GM13977 (cell line): ENCODE data around the gene SDHAF3.
"Not testable (repeated sequence)": the region's sequence is repeated elsewhere in the genome, so short reads cannot be mapped to it uniquely, and the experiment has no call there.

Source experiments
- DNase-seq: peaks from one replicate; pipeline ENCODE4 v3.0.0; 2012; ENCODE audit warnings: low spot score
- CTCF ChIP-seq: IDR thresholded peaks from 2 replicates; pipeline ENCODE4 v1.5.1; 2012; ENCODE audit warnings: mild to moderate bottlenecking, control low read depth; ENCODE audit not compliant: insufficient read depth; ENCODE audit errors: extremely low read depth, missing control alignments
- in situ Hi-C: fragments of 300-500 bp; cut with MboI; formaldehyde crosslinking; loops from one replicate; pipeline ENCODE4 v1.12.0; 2022; ENCODE audit warnings: low sequenced_read_pairs, low pct_unique_long_range_greater_than_20kb, mixed read lengths, inconsistent platforms; ENCODE audit not compliant: unreplicated experiment

The SDHAF3 gene

GRCh38 chr7:97120713-97121457 is 3.4 kb downstream of the SDHAF3 start:
- TF ChIP-seq CTCF = no peak
- in situ Hi-C loops = loop anchor here (25.0 kb wide), 1 partner anchor 716 kb away; no protein-coding TSS in a partner anchor
- DNase-seq = no peak

GRCh38 chr7:97123115-97123514 is 5.6 kb downstream of the SDHAF3 start:
- DNase-seq = not testable (repeated sequence)
- in situ Hi-C loops = loop anchor here (25.0 kb wide), 1 partner anchor 714 kb away; no protein-coding TSS in a partner anchor

- in situ Hi-C loops = no loop called here
- DNase-seq = no peak
- TF ChIP-seq CTCF = no peak
These were observed 9.1 kb downstream of the SDHAF3 start for GRCh38 chr7:97126483-97127171.

- in situ Hi-C loops = no loop called here
- DNase-seq = no peak
- no peak for TF ChIP-seq CTCF
These were observed 11.2 kb downstream of the SDHAF3 start for GRCh38 chr7:97128736-97129135.

GRCh38 chr7:97130417-97131139 is 13.1 kb downstream of the SDHAF3 start:
- no peak for TF ChIP-seq CTCF
- in situ Hi-C loops = no loop called here
- DNase-seq = no peak

GRCh38 chr7:97133159-97133558 is 15.7 kb downstream of the SDHAF3 start:
- TF ChIP-seq CTCF = no peak
- no peak for DNase-seq

More at GRCh38 chr7:97133159-97133558, 15.7 kb downstream of the SDHAF3 start:
- in situ Hi-C loops = no loop called here
